Activated CD4-positive, alpha-beta T cell treated with anti-CD3 and anti-CD28 coated beads, Interleukin-2, amount 50 U/mL, for 48 hours (primary cell): ENCODE measurements around the gene CEMIP2.

Source experiments
- DNase-seq, 2 experiments: peaks; one replicate each; pipeline ENCODE4 v3.0.0-alpha.2; 2020

CEMIP2 gene

DNA sequence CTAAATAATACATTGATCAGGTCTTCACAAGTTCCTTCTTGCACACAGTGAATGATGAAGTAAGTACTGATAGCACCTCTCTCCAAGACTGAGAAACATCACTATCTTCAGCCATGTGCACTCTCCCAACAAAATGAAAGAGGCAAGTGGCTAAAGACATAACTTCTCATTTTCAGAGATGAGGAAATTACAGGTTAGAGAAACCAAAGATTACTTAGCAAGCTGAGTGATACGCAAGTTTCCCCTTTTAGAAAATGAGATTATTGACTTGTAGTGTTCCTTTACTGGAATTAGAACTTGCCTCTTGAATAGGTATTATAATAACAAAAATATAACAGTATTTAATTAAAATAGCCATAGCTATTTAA lies 21.6 kb downstream of the CEMIP2 start:
- DNase-seq = no peak

DNA sequence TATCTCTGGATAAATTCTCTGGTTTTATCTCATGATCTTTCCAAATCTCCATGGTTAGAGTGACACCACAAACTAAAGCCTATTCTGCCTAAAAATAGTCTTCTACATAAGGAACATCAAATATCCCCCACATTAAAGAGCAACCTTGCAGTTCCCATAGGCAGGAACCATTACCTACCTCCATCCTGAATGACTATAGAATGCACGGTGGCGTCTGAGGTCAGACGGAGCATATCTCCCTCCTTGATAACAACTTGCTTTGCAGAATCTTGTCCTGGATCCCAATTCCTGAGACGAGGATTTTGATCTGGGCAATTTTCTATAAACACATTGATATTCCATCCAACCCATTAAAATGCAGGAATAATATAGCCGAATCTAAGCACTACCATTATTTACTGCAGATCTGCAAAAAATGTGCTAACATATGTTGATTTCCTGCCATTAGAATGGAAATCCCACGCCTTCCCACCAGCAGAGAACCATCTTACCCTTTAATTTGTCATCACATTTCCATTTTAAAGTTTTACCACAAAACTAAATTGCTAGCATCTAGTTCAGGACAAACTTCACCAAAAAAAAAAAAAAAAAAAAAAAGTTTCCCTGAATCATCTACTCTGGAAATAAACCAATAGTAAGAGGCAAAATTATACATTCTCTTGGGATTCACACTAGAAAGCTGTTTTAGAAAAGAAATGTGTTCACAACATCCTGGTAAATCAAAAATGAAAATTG lies 22.1 kb downstream of the CEMIP2 start:
- DNase-seq = no peak

DNA sequence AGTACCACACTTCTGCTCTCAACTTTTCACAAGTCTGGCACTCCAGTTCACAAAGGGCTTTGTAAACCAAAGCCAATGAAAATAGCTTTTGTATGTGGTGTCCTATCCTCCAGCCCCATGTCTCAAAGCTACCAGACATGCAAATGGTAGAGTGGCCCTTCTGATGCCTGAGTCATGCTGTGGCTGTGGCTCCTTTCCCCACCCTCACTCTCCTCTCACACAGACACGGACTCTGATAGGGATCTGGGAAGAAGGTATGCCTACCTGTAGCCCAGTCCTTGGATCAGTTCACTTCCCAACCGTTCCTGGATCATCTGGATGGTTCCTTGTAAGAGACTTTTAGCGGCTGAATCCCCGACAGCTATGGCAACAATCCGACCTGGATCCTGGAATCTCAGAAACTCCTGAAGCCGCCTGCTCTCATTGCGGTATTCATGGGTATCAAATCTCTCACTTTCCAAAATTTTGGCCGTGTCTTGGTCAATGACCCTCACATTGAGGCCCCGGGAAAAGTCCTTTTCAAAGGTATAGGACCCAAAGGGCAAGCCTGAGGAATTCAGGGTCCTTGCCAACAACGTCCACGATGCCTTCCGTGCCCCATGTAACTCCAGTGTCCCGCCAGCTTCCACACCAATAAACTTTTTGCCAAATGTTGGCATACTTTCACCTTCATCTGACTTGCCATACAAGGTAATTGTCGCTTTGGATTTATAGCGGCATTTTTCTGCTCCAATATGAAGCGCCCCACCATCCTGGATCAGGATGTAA lies 23.4 kb downstream of the CEMIP2 start:
- no peak for DNase-seq

DNA sequence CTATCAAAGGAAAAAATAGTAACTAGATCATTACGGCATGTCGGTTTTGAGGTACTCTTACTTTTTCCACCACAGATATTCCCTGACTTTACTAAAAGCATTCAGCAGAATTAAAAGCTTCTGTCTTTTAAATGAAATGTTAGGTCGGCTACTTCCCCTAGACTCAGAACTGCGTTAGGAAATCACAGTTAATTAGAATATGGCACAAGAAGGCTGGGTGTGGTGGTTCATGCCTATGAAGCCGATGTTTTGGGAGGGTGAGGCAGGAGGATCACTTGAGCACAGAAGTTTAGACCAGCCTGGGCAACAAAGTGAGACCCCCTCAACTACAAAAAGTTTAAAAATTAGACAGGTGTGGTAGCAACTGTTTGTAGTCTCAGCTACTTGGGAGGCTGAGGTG lies 24.4 kb downstream of the CEMIP2 start:
- DNase-seq = no peak

DNA sequence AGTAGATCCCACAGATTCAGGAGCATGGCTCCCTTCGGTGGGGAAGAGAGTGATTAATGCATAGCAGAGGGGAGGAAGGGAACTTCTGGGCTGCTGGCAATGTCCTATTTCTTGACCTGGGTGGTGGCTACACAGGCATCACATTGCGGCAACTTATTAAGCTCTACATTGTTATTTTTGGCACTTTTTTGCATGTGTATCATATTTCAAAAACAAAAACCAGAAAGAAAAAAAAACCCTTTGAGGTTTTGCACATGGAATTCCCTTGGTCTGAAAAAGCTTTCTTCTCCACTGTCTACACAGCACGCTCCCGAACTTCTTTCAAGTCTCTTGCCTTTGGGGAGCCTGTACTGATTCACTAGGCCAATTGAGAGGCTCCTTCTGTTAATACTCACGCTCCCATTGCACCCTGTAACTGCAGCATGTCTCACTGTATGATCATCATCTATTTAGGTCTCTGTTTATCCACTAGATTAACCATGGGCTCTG lies 25.1 kb downstream of the CEMIP2 start:
- no peak for DNase-seq

DNA sequence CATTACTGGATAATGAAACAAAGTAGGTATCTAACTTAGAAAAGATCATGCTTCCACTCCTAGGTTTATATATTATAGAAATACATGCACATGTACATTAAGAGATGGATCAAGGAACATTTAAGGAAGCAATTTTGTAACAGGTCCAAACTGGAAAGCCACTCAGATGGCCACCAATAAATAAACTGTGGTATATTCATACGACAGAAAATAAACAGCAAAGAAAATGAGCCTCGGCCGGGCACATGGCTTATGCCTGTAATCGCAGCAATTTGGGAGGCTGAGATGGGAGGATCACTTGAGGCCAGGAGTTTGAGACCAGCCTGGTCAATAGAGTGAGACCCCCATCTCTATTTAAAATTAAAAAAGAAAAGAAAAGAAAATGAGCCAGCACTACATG lies 25.6 kb downstream of the CEMIP2 start:
- no peak for DNase-seq

DNA sequence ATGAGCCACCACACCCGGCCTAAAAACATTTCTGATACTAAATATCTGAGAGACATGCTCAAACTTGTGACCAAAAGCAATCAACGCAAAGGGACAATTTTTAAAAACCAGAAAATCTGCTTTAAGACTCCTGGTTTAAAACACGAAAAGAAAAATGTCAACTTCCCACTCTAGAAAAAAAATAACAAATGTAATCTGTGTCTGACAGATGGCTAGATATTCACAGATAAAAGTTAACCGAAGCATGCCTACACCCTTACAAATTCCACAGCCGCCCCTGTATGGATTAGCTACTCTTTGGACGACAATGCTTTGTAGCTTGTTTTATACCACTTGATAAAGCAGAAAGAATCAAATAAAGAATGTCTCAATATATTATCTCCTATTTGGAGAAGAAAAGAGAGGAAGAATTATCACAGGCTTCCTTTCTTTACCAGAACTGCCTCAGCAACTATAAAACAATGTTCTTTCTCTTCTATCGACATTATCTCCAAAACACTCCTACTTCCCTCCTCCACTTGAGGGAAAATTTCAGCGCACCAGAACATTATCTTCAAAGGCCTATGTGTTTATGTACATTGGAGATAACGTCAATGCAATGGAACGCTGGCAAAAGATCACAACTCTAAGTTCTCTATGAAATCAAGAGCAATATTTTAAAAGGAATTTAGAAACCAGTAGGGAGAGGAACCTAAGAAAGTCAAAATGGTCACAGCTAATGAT lies 26.2 kb downstream of the CEMIP2 start:
- DNase-seq = no peak

DNA sequence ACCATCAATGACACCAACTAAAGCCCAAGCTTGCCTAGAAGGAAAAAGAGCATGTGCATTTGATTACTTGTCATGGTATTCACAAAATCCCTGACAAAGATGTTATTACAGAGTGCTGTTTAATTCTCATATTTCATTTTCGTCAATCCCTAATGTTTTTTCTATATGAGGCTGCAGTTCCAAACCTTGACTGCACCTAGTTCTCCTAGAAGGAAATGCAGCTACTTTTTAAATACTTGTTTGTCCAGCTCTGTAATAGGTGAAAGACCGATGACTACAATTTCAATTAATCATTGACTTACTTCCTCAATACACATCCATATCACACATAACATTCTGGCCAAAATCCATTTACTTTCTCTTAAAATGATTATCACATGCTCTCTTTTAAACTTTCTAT lies 28.1 kb downstream of the CEMIP2 start:
- no peak for DNase-seq

DNA sequence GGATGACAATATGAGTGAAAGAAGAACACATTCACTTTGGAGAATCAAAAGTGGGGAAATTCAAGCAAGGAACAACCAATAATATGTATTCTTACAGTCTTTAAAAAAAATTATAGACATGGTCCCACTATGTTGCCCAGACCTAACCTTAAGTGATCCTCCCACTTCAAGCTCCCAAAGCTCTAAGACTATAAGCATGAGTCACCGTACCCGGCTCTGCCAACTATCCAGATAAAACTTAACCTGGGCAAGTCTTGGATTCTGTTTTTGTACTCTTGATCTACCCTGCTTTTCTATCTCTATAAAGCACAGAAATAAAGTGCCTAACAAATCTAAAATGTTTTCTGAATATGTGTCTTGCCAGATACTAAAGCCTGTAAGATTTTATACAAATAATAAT lies 30.9 kb downstream of the CEMIP2 start:
- no peak for DNase-seq

DNA sequence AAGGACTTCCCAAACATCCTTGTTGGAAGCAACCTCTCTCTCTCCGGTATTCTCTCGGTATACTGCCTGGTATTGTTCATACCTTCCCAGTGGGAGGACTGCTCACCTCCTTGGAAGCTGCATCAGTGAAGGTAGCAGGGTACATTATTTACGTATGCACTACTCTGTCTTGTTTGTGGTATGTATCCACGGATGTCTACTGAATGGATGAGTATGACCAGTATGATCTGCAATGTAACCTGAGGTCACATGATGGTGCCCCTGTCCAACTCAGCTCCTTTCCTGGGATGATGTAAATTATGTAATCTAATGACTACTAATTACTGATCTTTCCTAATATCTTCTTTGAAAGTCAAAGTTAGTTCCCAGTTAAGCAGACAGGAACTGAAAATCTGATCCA lies 32.1 kb downstream of the CEMIP2 start:
- no peak for DNase-seq

DNA sequence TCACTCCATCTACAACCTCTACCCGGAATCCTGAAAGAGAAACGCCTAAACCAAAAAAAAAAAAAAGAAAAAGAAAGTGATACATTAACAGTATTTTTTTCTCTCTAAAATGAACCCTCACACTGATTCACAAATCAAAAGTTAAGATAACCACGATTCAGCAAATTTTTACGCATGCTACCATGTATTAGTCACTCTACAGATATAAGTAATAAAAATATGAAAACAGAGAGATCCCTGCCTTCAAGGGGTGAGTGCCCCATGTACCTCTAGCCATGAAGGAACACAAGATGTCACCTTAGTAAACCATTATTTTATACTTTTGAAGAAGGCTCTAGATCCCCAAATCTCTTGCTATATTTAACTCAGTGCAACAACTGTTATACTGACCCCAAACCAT lies 33.4 kb downstream of the CEMIP2 start:
- DNase-seq = no peak

DNA sequence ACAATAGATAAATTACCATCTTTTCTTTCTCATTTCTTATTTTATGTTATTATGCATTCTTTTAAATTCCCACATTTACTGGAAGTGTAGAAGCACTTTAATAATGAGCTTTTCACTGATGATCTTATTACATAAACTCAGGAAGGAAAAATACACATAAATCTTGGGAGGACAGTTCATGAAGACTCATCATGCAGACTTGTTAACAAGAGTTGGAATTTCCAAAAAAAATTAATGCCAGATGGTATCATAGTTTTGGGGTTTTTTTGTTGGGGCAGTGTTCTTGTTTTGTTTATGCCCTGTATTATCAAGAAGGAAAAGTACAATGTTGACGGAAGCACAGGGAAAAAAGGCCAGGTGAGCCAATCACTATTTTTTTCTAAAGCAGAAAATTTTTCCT lies 35.1 kb downstream of the CEMIP2 start:
- DNase-seq = no peak

DNA sequence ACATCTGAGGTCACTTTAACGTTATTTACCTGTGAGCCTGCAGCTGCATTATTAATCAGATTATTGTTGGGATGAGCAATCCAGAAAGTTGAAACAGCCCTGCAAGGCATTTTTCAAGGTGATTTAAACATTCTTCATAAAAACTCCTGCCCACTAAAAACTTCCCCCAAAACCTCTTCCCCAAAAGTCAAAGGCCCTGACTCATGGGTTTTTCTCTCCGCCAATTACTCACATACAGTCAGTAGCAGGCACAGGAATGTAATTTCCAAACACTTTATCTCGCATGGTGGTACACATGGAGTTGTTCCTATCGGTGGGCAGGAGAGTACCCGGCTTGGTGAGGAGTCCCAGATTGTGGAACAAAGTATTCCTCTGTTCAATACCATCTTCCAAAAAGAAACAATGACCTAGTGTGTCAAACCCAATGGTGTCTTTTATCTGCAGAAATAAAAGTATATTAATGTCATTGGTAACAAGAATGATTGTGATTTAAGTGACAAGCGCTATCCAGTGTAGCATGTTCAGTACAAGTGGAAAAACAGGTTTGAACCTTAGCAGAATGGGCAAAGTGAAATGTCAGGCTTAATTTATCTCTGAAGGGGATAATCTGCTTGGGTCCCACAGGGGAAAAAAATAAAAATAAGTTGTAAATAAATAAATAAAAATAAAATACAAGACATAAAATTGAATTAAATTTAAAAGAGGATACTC lies 38.3 kb downstream of the CEMIP2 start:
- no peak for DNase-seq

DNA sequence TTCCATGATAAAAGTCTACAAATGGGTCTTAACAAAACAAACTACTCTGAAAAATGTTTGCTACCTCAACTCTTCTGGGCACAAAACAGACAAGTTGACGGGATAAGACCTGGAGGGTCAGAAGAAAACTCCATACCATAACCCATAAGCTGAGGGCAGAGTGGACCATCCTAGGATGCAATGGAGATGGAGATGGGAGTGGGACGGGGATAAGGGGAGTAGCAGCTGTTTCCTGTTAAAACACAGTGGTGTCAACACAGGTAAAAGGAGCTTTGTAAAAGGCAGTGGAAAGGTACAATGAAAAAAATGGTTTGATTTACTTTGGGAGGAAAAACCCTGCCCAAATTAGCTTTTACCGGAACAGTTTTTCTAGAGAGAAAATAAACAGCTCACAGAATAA lies 41.6 kb downstream of the CEMIP2 start:
- DNase-seq = no peak

DNA sequence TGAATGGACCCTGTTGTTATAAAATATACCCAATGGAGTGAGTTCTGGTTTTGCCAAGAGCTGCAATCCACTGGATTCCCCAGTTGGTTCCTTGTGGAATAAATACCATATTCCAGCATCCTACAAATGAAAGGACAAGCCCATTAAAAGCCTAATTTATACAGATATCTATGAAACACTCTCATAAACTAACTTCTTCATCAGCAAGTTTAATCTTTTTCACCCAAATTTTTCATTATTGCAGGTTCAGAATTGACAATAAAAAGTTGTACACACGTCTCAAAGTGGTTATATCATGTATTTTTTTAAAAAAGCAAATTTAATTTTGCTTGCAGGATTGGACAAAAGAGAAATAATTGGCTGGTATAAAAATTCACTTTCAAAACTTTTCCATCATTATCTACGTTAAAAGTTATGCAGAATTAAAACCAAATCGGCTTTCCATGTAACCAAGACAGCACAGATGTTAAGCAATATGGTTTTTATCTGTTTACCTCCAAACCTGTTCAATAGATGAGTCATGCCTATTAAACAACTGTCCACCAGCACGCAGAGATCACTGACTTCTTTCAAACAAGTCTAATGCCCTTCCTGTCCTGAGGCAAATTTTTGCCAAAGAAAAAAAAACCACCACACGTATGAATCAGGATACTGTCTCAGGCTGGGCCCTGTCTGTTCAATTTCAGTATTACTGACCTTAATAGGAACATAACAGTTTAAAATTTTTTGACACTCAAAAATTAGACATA lies 42.5 kb downstream of the CEMIP2 start:
- no peak for DNase-seq

DNA sequence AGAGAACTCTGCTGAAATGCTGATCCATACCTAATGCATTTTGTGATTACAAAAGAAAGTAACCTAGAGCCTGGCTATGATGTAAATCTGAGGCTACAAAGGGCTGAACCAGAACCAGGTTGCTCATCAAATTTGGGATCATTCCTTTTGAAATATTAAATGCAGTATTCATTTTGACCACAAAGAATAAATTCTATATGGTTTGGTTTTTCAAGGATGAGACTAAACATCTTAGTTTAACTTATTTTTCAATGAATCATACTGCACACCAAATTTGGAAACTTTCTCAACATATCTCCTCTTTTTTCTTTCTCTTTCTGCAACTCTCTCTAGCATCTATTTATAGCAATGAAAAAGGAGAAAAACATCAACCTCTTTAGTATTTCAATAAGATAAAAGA lies 46.5 kb downstream of the CEMIP2 start:
- no peak for DNase-seq

DNA sequence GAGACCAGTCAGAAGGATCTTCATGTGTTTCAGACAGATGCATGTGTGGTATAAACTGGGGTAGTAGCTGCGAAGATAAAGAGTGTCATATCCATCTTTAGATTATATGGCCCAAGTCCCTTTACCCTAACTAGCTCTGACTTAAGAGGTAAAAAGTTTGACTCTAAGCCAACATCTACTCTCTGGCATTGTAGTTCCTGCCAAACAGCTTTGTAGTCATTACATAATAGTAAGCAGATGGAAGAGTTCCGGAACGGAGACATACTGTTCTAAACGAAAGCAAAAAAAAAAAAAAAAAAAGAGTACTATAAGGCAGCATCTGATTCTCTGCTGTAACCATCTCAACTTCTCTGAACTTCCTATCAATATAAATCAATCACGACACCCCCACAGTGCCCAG lies 48.8 kb downstream of the CEMIP2 start:
- no peak for DNase-seq

DNA sequence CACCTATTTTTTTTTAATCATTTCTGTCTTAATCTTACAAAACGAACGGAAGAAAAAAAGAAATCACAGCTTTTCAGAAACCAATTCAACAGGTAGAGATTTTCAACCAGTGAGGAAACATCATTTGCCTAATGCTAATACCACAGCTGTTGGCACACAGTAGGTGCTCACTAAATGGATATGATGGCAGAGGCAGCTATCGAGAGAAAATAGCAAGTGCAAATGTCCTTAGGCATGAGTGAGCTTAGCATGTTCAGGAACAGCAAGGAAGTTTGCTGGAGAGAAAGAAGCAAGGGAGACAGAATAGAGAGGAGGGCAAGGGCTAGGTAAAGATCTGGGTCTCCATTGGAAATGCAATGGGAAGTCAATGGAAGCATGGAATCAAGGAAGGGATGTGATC lies 49.2 kb downstream of the CEMIP2 start:
- no peak for DNase-seq

DNA sequence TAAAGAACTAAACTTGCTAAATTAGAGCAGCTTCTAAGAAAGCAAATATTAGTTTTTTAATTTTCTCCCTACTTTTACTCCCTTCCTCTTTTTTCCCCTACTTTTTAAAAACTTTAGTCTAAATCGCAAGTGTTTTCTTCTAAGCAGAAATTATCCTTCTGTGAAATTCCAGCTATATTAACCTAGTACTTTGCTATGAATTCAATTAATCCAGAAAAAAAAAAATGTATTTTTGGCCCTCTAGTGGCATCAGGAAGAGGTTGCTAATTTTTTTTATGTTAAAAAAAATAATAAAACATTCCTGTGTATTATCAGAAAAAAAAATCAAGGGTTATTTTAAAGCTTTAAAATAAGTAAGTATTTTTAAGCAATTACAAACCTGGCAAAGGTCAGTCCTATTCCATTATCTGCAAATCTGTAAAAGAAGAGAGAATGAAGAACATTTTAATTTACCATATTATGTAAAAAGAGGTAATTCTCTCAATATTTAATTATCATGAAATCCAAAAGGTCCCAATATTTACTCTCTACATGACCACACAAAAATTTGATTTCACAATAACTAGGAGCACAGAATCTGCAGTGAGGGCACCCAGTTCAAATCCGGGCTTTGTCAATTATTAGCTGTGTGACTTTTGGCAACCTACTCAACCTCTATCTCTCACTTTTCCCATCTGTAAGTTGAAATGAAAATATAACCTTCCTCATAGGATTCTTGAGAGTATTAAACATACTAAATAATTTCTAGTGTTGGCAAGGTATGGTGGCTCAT lies 52.0 kb downstream of the CEMIP2 start:
- DNase-seq = no peak

DNA sequence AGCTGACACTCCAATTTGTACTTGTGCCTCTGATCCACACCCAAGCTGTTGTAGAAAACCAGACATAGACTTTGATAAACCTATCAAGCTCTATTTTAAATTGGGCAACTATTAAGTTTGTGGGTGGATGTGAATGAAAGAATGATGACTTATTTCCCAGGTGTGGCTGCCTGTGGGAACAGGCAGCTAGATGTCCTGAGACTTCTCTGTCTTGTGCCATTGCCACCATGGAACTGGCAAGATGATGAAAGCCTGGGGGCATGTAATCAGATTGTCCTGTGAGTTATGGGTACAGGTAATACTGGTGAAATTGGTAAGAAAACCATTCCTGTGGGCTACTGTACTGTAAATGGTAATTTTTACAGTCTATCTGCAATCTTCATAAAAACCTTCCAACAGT lies 57.5 kb downstream of the CEMIP2 start:
- DNase-seq = no peak

DNA sequence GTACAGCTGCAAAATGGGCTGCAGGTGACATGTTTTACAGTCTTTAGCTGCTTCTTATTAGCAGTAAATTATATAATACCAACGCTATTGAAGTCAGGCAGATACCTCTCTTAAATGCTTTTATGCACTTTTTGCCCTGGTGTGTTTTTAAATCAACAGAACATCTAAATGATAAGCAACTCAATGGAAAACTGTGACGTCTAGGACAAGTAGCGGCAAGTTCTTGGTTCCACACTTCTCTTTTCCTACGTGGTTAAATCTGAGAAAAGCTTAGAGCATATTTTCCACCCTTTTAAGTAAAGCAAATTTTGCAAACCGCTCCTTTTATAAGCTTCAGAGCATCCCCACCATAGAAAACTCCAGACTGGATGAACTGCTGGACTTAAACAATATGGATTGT lies 58.1 kb downstream of the CEMIP2 start:
- DNase-seq = no peak

DNA sequence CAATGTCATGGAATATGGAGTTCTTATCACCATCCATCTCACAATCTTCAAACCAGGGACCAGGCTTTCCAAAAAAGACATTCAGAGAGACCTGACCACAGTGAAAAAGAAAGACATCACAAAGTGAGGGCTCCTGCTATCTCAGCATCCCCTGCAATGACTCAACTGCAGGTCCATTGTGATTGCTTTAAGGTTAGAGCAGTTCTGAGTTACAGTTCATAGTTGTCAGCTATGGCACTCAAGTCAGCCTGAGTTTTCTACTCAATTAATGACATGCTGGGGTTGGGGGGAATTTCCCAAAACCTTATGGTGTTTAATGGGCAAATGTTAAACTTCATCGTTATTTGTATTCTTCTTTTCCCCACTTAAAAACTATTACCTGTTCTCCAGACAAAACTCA lies 58.9 kb downstream of the CEMIP2 start:
- no peak for DNase-seq
